ENCODE data around the gene SLC8B1. TPM values are rescaled to one million over a fixed set of nuclear protein-coding genes. Genes with fewer than 3 reads are reported as not detected.
"Not testable (repeated sequence)": the region's sequence is repeated elsewhere in the genome, so short reads cannot be mapped to it uniquely, and the experiment has no call there.

The SLC8B1 gene
- total and polyA plus RNA-seq, 5 experiments from 2014 or later, result 26.3 to 136 (median 71.2) TPM

DNA sequence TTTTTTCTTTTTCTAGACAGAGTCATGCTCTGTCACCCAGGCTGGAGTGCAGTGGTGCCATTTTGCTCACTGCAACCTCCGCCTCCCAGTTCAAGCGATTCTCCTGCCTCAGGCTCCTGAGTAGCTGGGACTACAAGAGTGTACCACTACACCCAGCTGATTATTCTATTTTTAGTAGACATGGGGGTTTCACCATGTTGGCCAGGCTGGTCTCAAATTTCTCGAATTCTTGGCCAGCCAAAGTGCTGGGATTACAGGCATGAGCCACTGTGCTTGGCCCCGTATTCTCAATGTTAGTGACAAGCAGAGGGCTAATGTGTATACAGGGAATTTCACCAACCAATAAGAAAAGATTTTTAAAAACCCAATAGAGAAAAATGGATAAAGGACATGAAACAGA is 31.9 kb upstream of the SLC8B1 start:
- Mint-ChIP-seq H3K4me3 (no peak overlapping the region), H3K4me1 (peaks cover 1 to 15% (median 9%) of the 10 kb centered on the region in 4 donors), H3K9me3 (no peaks in the 10 kb centered on the region), H3K27me3 (no peaks in the 10 kb centered on the region), H3K36me3 (peaks cover 0 to 34% (median 13%) of the 10 kb centered on the region in 3 donors), H3K27ac (peak overlapping the region in 1 of 10 donors; percentile 70)
- ATAC-seq, result no peak
- no peak for DNase-seq
- POLR2A ChIA-PET, result no interaction called here

DNA sequence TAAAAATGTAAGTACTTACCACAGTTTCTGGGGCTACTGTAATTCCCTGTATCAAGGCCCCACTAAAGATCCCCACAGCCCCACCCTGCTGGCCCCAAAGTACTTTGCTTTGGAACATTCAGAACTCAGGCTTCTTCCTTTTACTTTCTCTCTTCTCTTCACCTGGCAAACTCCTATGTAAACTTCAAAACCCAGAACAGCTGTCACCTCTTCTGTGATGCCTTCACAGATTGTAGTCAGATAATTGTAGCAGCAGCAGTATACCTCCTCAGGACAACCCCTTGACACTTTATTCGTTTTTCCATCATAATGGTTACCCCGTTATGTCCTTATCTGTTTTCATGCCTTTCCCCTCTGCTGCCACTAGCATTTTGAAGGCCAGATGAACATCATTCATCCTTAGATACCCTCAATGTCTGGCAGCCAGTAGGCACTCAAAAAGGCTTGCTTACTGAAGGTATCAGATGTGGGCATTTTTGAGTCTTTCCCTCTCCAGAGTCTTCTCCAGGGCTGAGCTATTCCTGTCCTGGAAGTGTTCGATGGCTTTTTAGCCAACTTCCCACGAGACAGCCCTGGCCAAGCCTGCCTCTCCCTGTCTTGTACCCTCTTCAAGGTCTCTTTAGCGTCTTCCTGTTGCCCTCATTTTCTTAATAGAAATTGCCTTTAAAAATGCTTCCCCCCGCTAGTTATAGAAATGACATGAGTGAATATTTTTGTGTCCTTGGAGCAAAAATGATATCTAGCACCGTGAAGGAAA is 30.9 kb upstream of the SLC8B1 start:
- Mint-ChIP-seq H3K9me3 (no peaks in the 10 kb centered on the region), H3K4me3 (no peak overlapping the region), H3K27ac (peak overlapping the region in 2 of 10 donors; percentile 26 to 51), H3K27me3 (no peaks in the 10 kb centered on the region), H3K4me1 (peaks cover 4 to 19% (median 11%) of the 10 kb centered on the region in 4 donors), H3K36me3 (peaks cover 0 to 30% (median 13%) of the 10 kb centered on the region in 3 donors)
- POLR2A ChIA-PET, result no interaction called here
- DNase-seq, result no peak
- ATAC-seq, result no peak

DNA sequence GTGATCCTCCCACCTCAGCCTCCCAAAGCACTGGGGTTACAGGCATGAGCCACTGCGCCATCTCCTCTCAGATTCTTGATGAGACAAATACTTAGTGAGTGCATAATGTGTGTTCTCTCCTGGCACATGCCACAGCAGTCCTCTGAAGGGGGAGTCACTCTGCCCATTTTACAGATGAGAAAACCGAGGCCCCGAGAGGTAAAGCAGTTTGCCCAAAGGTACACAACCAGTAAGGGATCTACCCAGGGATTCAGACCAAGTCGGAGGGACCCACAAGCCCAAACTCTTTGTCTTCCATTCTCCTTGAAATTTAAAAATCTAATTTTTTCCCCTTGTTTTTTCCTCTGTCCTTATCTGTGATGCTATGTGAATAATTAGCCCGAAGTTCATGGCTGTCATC is 29.8 kb upstream of the SLC8B1 start:
- Mint-ChIP-seq H3K36me3 (peaks cover 0 to 24% (median 13%) of the 10 kb centered on the region in 3 donors), H3K4me1 (peaks cover 10 to 29% (median 15%) of the 10 kb centered on the region in 4 donors), H3K27ac (no peak overlapping the region), H3K4me3 (no peak overlapping the region), H3K27me3 (no peaks in the 10 kb centered on the region), H3K9me3 (no peaks in the 10 kb centered on the region)
- POLR2A ChIA-PET, result no interaction called here
- no peak for ATAC-seq
- no peak for DNase-seq

DNA sequence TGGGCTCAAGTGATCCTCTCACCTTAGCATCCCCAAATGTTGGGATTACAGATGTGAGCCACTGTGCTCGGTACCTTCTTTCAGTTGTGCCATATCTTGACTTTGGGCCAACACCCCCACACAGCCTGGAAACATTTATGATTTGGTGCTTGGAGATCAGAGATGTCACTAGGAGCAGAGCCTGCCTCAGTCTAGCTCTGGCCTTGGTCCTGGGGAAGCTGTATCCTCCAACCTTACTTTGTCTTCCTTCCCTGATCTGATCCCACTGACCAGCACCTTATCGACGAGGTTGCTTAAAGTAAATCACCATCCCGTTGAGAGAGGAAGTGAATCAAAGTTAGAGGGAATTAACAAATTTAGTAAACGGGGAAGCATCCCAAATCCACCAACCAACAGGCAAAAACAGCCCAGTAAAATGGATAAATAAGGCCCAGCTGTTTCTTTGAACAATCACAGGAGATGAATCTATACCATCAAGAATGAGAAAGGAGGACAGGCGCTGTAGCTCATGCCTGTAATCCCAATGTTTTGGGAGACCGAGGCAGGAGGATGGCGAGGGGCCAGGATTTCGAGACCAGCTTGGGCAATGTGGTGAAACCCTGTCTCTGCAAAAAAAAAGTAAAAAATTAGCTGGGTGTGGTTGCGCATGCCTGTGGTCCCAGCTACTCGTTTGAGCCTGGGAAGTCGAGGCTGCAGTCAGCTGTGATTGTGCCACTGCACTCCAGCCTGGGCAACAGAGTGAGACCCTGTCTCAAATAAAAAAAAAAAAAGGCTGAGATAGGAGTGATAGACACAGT is 26.9 kb upstream of the SLC8B1 start:
- ATAC-seq, result no peak
- Mint-ChIP-seq H3K27me3 (no peaks in the 10 kb centered on the region), H3K9me3 (no peaks in the 10 kb centered on the region), H3K4me1 (peaks cover 17 to 28% (median 24%) of the 10 kb centered on the region in 4 donors), H3K4me3 (peak overlapping the region in 3 of 10 donors; percentile 17 to 41 (median 40)), H3K27ac (peak overlapping the region in 7 of 10 donors; percentile 1 to 61 (median 21)), H3K36me3 (peaks cover 0 to 19% (median 12%) of the 10 kb centered on the region in 3 donors)
- POLR2A ChIA-PET, result interaction anchor here (1.2 kb wide), 1 partner anchor 27 kb away, joined by 3 read pairs; the partner anchor contains the start of gene SLC8B1
- no peak for DNase-seq

DNA sequence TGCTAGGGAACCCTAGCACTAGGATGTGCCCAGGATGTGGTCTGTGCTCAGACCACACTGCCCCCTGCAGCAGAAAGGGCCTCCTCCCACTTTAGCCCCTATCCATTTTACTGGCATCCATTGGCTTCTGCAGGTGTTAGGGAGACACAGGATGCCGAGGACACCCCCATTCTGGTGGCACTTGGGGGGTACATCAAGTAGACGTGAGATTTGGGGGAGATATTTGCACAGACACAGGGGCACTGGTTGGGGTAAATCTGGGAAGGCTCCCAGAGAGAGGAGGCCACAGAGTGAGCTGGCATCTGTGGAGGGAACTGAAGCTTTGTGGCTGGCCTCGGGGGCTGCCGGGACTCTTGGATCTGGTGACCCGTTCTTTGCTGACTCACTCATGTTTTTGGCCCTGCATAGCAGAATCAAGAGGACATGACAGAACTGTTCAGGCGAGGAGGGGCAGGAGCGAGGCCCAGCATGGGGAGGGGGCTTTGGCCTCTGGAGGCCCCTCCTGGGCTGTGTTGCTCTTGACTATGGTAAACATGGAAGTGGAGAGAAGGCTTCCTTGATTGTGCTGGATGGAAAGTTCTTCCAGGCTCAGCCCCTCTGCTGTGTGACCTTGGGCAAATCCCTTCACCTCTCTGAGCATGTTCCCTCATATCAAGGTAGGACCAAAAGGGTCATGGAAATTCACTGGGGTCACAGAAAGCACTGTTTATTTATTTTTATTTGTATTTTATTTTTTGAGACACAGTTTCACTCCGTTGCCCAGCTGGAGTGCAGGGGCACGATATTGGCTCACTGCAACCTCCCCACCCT is 25.2 kb upstream of the SLC8B1 start:
- Mint-ChIP-seq H3K9me3 (no peaks in the 10 kb centered on the region), H3K36me3 (peaks cover 0 to 12% (median 8%) of the 10 kb centered on the region in 3 donors), H3K4me1 (peaks cover 14 to 24% (median 23%) of the 10 kb centered on the region in 4 donors), H3K27me3 (no peaks in the 10 kb centered on the region), H3K4me3 (peak overlapping the region in 9 of 10 donors; percentile 67 to 87 (median 81)), H3K27ac (peak overlapping the region; percentile 33 to 87 (median 80))
- no peak for DNase-seq
- POLR2A ChIA-PET, result no interaction called here
- ATAC-seq, result no peak

DNA sequence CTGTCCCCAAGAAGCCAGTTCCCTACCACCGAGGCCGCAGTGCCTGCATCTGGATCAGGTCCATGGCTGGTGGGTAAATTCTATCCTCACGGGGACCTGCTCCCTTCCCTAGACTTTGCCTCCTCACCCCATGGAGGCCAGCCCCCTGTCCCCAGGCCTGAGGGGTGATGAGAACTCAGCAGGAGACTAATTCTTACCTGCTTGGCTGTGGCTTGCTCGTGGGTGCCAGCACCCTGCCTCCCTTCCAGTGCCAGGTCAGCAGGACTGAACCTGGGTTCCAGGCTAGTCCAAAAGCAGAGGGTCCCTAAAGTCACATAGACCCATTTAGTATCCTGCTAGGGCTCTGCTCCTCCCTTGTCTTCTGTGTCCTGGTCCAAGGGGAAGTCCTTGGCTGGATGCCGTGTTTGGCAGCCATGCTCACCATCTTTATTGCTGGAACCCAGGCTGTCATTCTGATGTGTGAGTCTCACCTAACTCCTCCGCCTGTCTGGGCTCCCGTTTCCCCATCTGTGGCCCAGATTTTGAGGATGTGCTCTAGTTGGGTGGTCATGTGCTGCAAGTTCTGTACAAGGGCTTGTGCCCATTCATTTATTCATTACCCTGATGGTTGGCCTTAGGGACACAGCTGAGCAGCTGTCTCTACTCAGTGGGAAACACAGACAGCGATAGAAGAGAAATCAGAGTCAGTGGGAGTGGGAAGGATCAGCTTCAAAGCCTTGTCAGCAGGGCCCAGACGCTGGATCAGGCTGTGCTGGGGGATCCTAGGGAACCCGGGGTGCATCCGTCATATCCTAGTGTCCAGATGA is 24.4 kb upstream of the SLC8B1 start:
- ATAC-seq, result no peak
- POLR2A ChIA-PET, result interaction anchor here (1.6 kb wide), 1 partner anchor 24 kb away, joined by 6 read pairs; the partner anchor contains the start of gene SLC8B1
- Mint-ChIP-seq H3K4me3 (peak overlapping the region; percentile 67 to 87 (median 82)), H3K9me3 (no peaks in the 10 kb centered on the region), H3K4me1 (peaks cover 14 to 24% (median 23%) of the 10 kb centered on the region in 4 donors), H3K27me3 (no peaks in the 10 kb centered on the region), H3K27ac (peak overlapping the region; percentile 79 to 94 (median 84)), H3K36me3 (peaks cover 0 to 5% (median 3%) of the 10 kb centered on the region in 3 donors)
- DNase-seq, result peak in 2 of 10 donors; percentile 16 to 24

DNA sequence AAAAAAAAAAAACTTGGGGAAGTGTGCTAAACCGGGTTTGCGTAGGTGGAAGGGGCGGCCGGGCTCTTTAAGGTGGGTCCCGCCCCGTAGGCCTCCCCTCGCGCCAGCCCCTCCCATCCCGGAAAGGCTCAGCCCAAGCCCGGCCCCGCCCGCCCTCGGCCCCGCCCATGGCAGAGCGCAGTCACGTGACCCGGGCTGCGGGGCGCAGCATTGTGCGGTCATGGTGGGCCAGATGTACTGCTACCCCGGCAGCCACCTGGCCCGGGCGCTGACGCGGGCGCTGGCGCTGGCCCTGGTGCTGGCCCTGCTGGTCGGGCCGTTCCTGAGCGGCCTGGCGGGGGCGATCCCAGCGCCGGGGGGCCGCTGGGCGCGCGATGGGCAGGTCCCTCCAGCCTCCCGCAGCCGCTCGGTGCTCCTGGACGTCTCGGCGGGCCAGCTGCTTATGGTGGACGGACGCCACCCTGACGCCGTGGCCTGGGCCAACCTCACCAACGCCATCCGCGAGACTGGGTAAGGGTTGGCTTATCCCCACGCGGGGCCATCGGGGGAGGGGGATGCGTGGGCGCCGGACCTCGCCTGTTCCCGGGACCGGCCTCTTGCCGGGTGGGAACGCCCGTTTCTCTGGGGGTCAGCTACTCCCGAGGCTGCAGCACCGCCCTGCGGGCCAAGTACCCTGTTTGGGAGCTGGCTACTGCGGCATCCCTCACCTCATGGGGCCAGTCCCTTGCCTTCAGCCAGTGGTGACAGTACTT is 23.6 kb upstream of the SLC8B1 start, which contains the start of gene PLBD2:
Gene PLBD2 (plus strand): TSS at position 207 of the 752 bp plus-strand sequence. CDS start 14 bp downstream, at position 221.
- Mint-ChIP-seq H3K4me1 (peaks cover 12 to 24% (median 23%) of the 10 kb centered on the region in 4 donors), H3K9me3 (no peaks in the 10 kb centered on the region), H3K27ac (peak within 1 kb of the TSS; percentile 81 to 97 (median 96)), H3K36me3 (no peaks in the 10 kb centered on the region), H3K27me3 (peaks cover 0 to 1% (median 0%) of the 10 kb centered on the region in 5 donors), H3K4me3 (peak within 1 kb of the TSS; percentile 81 to 95 (median 90))
- ATAC-seq, result peak; percentile 93 to 94
- DNase-seq, result peak; percentile 84 to 98 (median 94)
- POLR2A ChIA-PET, result interaction anchor here (0.7 to 1.6 kb wide), 3 partner anchors 24 to 73 kb away, joined by 3 to 6 read pairs (median 4); partner anchors contain the start of gene SLC8B1

DNA sequence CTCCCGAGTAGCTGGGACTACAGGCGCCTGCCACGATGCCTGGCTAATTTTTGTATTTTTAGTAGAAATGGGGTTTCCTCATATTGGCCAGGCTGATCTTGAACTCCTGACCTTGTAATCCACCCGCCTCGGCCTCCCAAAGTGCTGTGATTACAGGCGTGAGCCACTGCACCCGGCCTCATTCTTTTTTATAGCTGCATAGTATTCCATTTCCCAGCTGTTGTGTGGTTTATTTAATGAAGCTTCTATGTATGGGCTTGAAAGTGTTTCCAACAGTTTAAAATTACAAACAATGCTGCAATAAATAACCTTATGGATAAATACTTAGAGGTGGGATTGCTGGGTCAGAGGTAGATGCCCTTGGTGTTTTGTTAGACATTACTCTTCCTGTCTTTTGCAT is 19.3 kb upstream of the SLC8B1 start:
- ATAC-seq, DNase-seq, H3K36me3 Mint-ChIP-seq, H3K9me3 Mint-ChIP-seq, H3K27ac Mint-ChIP-seq, H3K4me3 Mint-ChIP-seq: not testable (repeated sequence)
- H3K4me1 Mint-ChIP-seq, result peaks cover 6 to 10% (median 9%) of the 10 kb centered on the region in 4 donors
- H3K27me3 Mint-ChIP-seq, result peaks cover 2 to 10% (median 4%) of the 10 kb centered on the region in 5 donors
- POLR2A ChIA-PET, result interaction anchor here (0.7 kb wide), 1 partner anchor 124 kb away, joined by 3 read pairs; no protein-coding TSS in a partner anchor

DNA sequence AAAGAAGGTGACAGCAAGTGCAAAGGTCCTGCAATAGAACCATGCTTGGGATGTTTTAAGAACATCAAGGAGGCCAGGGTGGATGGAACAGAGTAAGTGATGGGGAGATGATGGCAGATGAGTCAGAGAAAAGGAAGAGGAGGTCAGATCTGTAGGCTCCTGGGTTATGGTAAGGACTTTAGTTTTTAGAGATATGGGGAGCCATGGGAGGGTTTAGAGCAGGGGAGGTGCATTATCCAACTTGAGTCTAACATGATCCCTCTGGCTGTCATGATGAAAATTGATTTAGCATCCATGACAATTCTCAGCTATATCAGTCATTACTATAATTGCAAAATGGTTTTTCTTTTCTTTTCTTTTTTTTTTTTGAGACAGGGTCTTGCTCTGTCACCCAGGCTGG is 16.2 kb upstream of the SLC8B1 start:
- POLR2A ChIA-PET, result no interaction called here
- no peak overlapping the region for H3K27ac Mint-ChIP-seq

DNA sequence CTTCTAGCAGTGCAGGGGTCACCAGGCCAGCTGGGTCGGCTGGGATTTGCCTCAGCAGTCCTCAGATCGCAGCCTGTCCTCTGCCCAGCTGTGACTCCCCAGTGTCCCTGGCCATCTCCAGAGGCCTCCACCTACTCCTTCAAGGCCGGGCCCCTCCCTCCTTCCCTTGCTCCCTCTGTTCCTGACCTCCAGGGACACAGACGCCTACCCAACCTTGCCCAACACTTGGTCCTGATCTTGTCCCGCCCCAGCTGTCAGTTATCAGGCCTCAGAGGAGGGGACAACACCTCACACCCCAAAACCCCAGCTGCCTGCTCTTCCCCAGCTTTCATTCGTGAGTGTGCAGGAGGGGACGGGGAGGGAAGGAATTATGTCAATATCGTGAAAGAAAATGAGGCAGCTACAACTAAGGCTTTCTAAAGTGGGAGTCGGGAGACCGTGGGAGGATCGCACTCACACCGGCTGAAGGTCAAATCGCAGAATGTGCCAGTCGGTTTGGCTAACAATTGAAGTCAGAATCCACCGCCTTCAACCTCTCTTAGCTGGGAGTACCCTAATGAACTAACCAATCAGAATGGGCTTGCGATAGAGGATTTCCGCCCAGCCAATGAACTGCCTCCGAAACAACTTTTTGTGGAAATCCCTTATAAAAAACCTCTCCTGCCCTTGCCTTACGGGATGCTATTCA is 14.1 kb upstream of the SLC8B1 start:
- ATAC-seq (no peak), DNase-seq (no peak)
- Mint-ChIP-seq H3K27ac (no peak overlapping the region), H3K4me1 (peaks cover 2 to 6% (median 3%) of the 10 kb centered on the region in 4 donors), H3K27me3 (peaks cover 2 to 12% (median 8%) of the 10 kb centered on the region in 5 donors), H3K36me3 (no peaks in the 10 kb centered on the region), H3K4me3 (no peak overlapping the region), H3K9me3 (no peaks in the 10 kb centered on the region)
- POLR2A ChIA-PET, result interaction anchor here (0.5 to 1.3 kb wide), 3 partner anchors 8 to 1435 kb away, joined by 3 to 8 read pairs (median 3); partner anchors contain the start of gene SLC8B1

More for the DNA sequence above, 16.2 kb upstream of the SLC8B1 start:
- Mint-ChIP-seq H3K27me3 (peaks cover 2 to 12% (median 8%) of the 10 kb centered on the region in 5 donors), H3K4me3 (no peak overlapping the region), H3K9me3 (no peaks in the 10 kb centered on the region), H3K4me1 (peaks cover 2 to 6% (median 3%) of the 10 kb centered on the region in 4 donors), H3K36me3 (no peaks in the 10 kb centered on the region)
- DNase-seq (no peak), ATAC-seq (no peak)
